ENCODE data around the gene BICRA.

DNA sequence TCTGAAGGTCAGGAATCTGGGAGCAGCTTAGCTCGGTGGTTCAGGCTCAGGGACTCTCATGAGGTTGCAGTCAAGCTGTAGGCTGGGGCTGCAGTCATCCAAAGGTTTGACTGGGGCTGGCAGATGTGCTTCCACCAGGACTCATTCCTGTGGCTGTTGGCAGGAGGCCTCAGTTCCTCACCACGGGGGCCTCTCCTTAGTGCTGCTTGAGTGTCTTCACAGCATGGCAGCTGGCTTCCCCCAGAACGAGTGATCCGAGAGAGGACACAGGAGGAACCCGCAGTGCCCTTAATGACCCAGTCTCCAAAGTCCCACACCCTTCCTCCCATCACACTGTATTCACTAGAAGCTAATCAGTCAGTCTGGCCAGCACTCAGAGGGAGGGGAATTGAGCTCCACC is 65.6 kb downstream of the BICRA start:
- TF ChIP-seq, protein P1, sequence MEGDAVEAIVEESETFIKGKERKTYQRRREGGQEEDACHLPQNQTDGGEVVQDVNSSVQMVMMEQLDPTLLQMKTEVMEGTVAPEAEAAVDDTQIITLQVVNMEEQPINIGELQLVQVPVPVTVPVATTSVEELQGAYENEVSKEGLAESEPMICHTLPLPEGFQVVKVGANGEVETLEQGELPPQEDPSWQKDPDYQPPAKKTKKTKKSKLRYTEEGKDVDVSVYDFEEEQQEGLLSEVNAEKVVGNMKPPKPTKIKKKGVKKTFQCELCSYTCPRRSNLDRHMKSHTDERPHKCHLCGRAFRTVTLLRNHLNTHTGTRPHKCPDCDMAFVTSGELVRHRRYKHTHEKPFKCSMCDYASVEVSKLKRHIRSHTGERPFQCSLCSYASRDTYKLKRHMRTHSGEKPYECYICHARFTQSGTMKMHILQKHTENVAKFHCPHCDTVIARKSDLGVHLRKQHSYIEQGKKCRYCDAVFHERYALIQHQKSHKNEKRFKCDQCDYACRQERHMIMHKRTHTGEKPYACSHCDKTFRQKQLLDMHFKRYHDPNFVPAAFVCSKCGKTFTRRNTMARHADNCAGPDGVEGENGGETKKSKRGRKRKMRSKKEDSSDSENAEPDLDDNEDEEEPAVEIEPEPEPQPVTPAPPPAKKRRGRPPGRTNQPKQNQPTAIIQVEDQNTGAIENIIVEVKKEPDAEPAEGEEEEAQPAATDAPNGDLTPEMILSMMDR (IDR thresholded peaks at IDR 0.05) = no peak
- no peak for TF ChIP-seq POLR2A (IDR thresholded peaks at IDR 0.05)
